Temporal lobe (tissue), 1 donor: ENCODE results near the gene SPANXN3. TPM values are rescaled to one million over a fixed set of nuclear protein-coding genes. Genes with fewer than 3 reads are reported as not detected.

ENCODE experiments used
- total RNA-seq: library from RNA; depleted of rRNA; stranded (reverse); fragments of >200 nt; gene quantifications from one replicate; pipeline ENCODE4 v1.2.3, GENCODE V29; 2014

Gene SPANXN3
- total RNA-seq, 1 donor from 2014 or later: not detected

Other genes starting within 250 kb of the SPANXN3 start
- gene SLITRK4, start 118.6 kb upstream of the SPANXN3 start, total RNA-seq: 36.9 TPM
- gene SPANXN2, start 203.3 kb upstream of the SPANXN3 start, total RNA-seq: not detected